Germinal center (tissue), 1 donor: Measurements from ENCODE around the gene FBLN1.
"Not testable (repeated sequence)": the region's sequence is repeated elsewhere in the genome, so short reads cannot be mapped to it uniquely, and the experiment has no call there.

Experiments used
- DNase-seq: peaks from one replicate; pipeline ENCODE4 v3.0.0; 2012; ENCODE audit warnings: mixed read lengths, low spot score

Gene FBLN1

GRCh38 chr22:45585946-45586540 is 83.4 kb downstream of the FBLN1 start:
- DNase-seq = no peak

- no peak for DNase-seq
Measured at GRCh38 chr22:45586651-45587405, 84.1 kb downstream of the FBLN1 start.

- no peak for DNase-seq
Measured at GRCh38 chr22:45587638-45588505, 85.2 kb downstream of the FBLN1 start.

GRCh38 chr22:45589556-45589955 is 86.9 kb downstream of the FBLN1 start:
- DNase-seq = no peak

- no peak for DNase-seq
Measured at GRCh38 chr22:45590262-45590661, 87.6 kb downstream of the FBLN1 start.

GRCh38 chr22:45591633-45592213 is 89.0 kb downstream of the FBLN1 start:
- not testable (repeated sequence) for DNase-seq

GRCh38 chr22:45594123-45594941 is 91.6 kb downstream of the FBLN1 start:
- DNase-seq = no peak

GRCh38 chr22:45597460-45598192 is 94.9 kb downstream of the FBLN1 start:
- no peak for DNase-seq

- no peak for DNase-seq
Measured at GRCh38 chr22:45598596-45599217, 96.0 kb downstream of the FBLN1 start.

GRCh38 chr22:45599836-45600577 is 97.3 kb downstream of the FBLN1 start:
- no peak for DNase-seq

- no peak for DNase-seq
Measured at GRCh38 chr22:45600790-45601730, 98.4 kb downstream of the FBLN1 start.

- DNase-seq = no peak
Measured at GRCh38 chr22:45602004-45602733, 99.5 kb downstream of the FBLN1 start.

- peak; percentile 52 for DNase-seq
Measured at GRCh38 chr22:45602824-45603595, 100.3 kb downstream of the FBLN1 start.

GRCh38 chr22:45603619-45604018 is 100.9 kb downstream of the FBLN1 start:
- no peak for DNase-seq

- DNase-seq = not testable (repeated sequence)
Measured at GRCh38 chr22:45608045-45608444, 105.4 kb downstream of the FBLN1 start.

- no peak for DNase-seq
Measured at GRCh38 chr22:45608763-45609180, 106.1 kb downstream of the FBLN1 start.

- no peak for DNase-seq
Measured at GRCh38 chr22:45612451-45612901, 109.8 kb downstream of the FBLN1 start.
